A673 (cell line): ENCODE measurements around the gene ZSWIM6. TPM values are rescaled to one million over a fixed set of nuclear protein-coding genes. Genes with fewer than 3 reads are reported as not detected.

ENCODE experiments used
- BruUV-seq: library from RNA; stranded (reverse); fragments of 400-500 nt; replicated peaks from 2 replicates; lab custom pipeline; 2021; lab: Mats Ljungman, UMichigan
- CTCF ChIA-PET: fragments of 300-600 bp; sonication (Branson Sonifier 250); formaldehyde crosslinking; loops from one replicate; lab custom pipeline; 2022; ENCODE audit warnings: antibody characterized with exemption; lab: Charles Lee
- POLR2A ChIA-PET: fragments of 300-600 bp; sonication (Branson Sonifier 250); formaldehyde crosslinking; loops from one replicate; lab custom pipeline; 2022; ENCODE audit warnings: antibody characterized with exemption; ENCODE audit not compliant: low non-redundant PET; lab: Charles Lee
- DNase-seq: peaks from one replicate; pipeline ENCODE4 v3.0.0-alpha.2; 2015; ENCODE audit warnings: low spot score
- H3K27ac ChIP-seq: fragments of 200-600 bp; sonication (generic); 2 replicates; pipeline ENCODE4 v1.5.1; 2016; ENCODE audit warnings: mixed run types, low read depth, mild to moderate bottlenecking, mixed read lengths, antibody characterized with exemption, low read length; ENCODE audit not compliant: poor library complexity, severe bottlenecking
- H3K27me3 ChIP-seq: fragments of 200-600 bp; sonication (generic); replicated peaks from 2 replicates; pipeline ENCODE4 v1.6.1; 2017; ENCODE audit warnings: mixed run types, low read depth, mild to moderate bottlenecking, mixed read lengths, antibody characterized with exemption, low read length; ENCODE audit not compliant: insufficient read depth, poor library complexity
- H3K36me3 ChIP-seq: fragments of 200-600 bp; sonication (generic); 2 replicates; pipeline ENCODE4 v1.6.1; 2016; ENCODE audit warnings: mixed run types, mild to moderate bottlenecking, mixed read lengths, antibody characterized with exemption, low read length; ENCODE audit not compliant: insufficient read depth, poor library complexity, severe bottlenecking
- H3K4me1 ChIP-seq: fragments of 200-600 bp; sonication (generic); 2 replicates; pipeline ENCODE4 v1.6.1; 2017; ENCODE audit warnings: mixed run types, mild to moderate bottlenecking, mixed read lengths, antibody characterized with exemption, low read length; ENCODE audit not compliant: insufficient read depth, poor library complexity, severe bottlenecking
- H3K4me3 ChIP-seq: fragments of 200-600 bp; sonication (generic); 2 replicates; pipeline ENCODE4 v1.5.1; 2016; ENCODE audit warnings: low read depth, mixed run types, mild to moderate bottlenecking, mixed read lengths, low read length; ENCODE audit not compliant: poor library complexity, severe bottlenecking
- H3K9me3 ChIP-seq: fragments of 200-600 bp; sonication (generic); 2 replicates; pipeline ENCODE4 v1.6.1; 2016; ENCODE audit warnings: mixed run types, low read depth, mild to moderate bottlenecking, mixed read lengths, antibody characterized with exemption, low read length; ENCODE audit not compliant: poor library complexity, severe bottlenecking
- CTCF ChIP-seq: fragments of 300-800, 200-600 bp; sonication (generic); conservative IDR thresholded peaks from 2 replicates; pipeline ENCODE4 v1.5.1; 2017; ENCODE audit warnings: low read depth, mild to moderate bottlenecking, antibody characterized with exemption, low read length, moderate library complexity, mixed read lengths
- EZH2 ChIP-seq: fragments of 200-600 bp; sonication (generic); IDR thresholded peaks from 2 replicates; pipeline ENCODE4 v1.6.1; 2017; ENCODE audit warnings: borderline replicate concordance, low read depth, mild to moderate bottlenecking, mixed read lengths, antibody characterized with exemption, low read length; ENCODE audit not compliant: poor library complexity, severe bottlenecking
- intact Hi-C: fragments of 100-400 bp; cut with micrococcal nuclease; formaldehyde crosslinking; loops from one replicate; pipeline ENCODE4 v1.10.0; 2022; ENCODE audit not compliant: unreplicated experiment
- total RNA-seq: library from RNA; stranded (reverse); gene quantifications from 2 replicates; pipeline ENCODE4 v1.2.3, GENCODE V29; 2021

The ZSWIM6 gene
- total RNA-seq, 1 experiment from 2014 or later, result 47.3 TPM

- Histone ChIP-seq H3K27me3 (no peaks in the 10 kb centered on the region), H3K9me3 (no peaks in the 10 kb centered on the region), H3K4me3 (no peak overlapping the region), H3K4me1 (peaks cover 58% of the 10 kb centered on the region), H3K36me3 (no peaks in the 10 kb centered on the region), H3K27ac (peak overlapping the region; percentile 4)
- peak; percentile 52 for DNase-seq
- intact Hi-C loops, result no loop called here
- CTCF ChIA-PET, result no interaction called here
- no peak for TF ChIP-seq EZH2
- TF ChIP-seq CTCF, result 0 out of 2 replicates have a peak, but pooled peaks have one; percentile 27
- BruUV-seq, result no TSS peak
- POLR2A ChIA-PET, result no interaction called here
Measured at GRCh38 chr5:61468483-61468865, 136.4 kb downstream of the ZSWIM6 start.

GRCh38 chr5:61471352-61471751 is 139.3 kb downstream of the ZSWIM6 start:
- no peak for DNase-seq
- intact Hi-C loops, result no loop called here
- H3K4me3 ChIP-seq, result no peak overlapping the region
- no peak for TF ChIP-seq CTCF
- no peak for TF ChIP-seq EZH2
- no peak overlapping the region for H3K27ac ChIP-seq
- H3K9me3 ChIP-seq, result no peaks in the 10 kb centered on the region
- H3K4me1 ChIP-seq, result peaks cover 45% of the 10 kb centered on the region
- H3K27me3 ChIP-seq, result no peaks in the 10 kb centered on the region
- peaks cover 4% of the 10 kb centered on the region for H3K36me3 ChIP-seq
- ChIA-PET POLR2A (no interaction called here), CTCF (no interaction called here)
- no TSS peak for BruUV-seq

GRCh38 chr5:61472172-61472958 is 140.3 kb downstream of the ZSWIM6 start:
- BruUV-seq, result no TSS peak
- intact Hi-C loops, result no loop called here

More at GRCh38 chr5:61472172-61472958, 140.3 kb downstream of the ZSWIM6 start:
- Histone ChIP-seq H3K27me3 (no peaks in the 10 kb centered on the region), H3K4me1 (peaks cover 35% of the 10 kb centered on the region), H3K4me3 (no peak overlapping the region), H3K9me3 (no peaks in the 10 kb centered on the region), H3K27ac (no peak overlapping the region), H3K36me3 (peaks cover 10% of the 10 kb centered on the region)
- DNase-seq, result no peak
- POLR2A ChIA-PET, result no interaction called here
- CTCF ChIA-PET, result no interaction called here
- TF ChIP-seq EZH2 (no peak), CTCF (no peak)
